ENCODE data around the gene HEATR9.

- no peak for TF ChIP-seq CTCF (IDR thresholded peaks at IDR 0.05 in 4 of 5, conservative IDR thresholded peaks at IDR 0.05 in 1 of 5)
- TF ChIP-seq POLR2A (IDR thresholded peaks at IDR 0.05), result no peak
Measured at GRCh38 chr17:35855965-35856364, 12.7 kb downstream of the HEATR9 start.

Measured in gastrocnemius medialis (tissue), 4 donors.